K562 (cell line): ENCODE results near the gene MYO1B. TPM values are rescaled to one million over a fixed set of nuclear protein-coding genes. Genes with fewer than 3 reads are reported as not detected.

ENCODE experiments used
- ATAC-seq: fragments of 200-7000 bp; cut with Tn5 transposase; 3 replicates; pipeline ENCODE4 v1.9.1; 2020; ENCODE audit warnings: moderate library complexity
- BruUV-seq: library from RNA; stranded (reverse); fragments of 400-500 nt; replicated peaks from 2 replicates; lab custom pipeline; 2021; lab: Mats Ljungman, UMichigan
- CTCF ChIA-PET: fragments of 300-600 bp; formaldehyde crosslinking; extraction: SDS; loops from one replicate; lab custom pipeline; 2021; ENCODE audit warnings: low intra/inter-chr PET ratio; lab: Yijun Ruan, JAX
- POLR2A ChIA-PET: fragments of 300-600, 350-650 bp; sonication (Branson Sonifier 250); formaldehyde crosslinking; extraction: SDS; loops from one replicate; lab custom pipeline; 2021; ENCODE audit warnings: antibody characterized with exemption, inconsistent platforms; lab: Yijun Ruan, JAX
- DNase-seq, 4 experiments: peaks; one replicate each; pipeline versions ENCODE4 v3.0.0 to v3.0.0-alpha.2; 2011 to 2018; ENCODE audit warnings: low spot score in 3 of 4, mixed read lengths in 3 of 4; ENCODE audit errors: extremely low read depth in 1 of 4
- FAIRE-seq: peaks from 2 replicates; lab custom pipeline; 2011; peaks lifted over from hg19 to GRCh38; lab: Jason Lieb, UNC
- H2AFZ ChIP-seq: 2 replicates; pipeline ENCODE4 v1.6.0; 2011; ENCODE audit warnings: low read depth, low read length, control low read depth, inconsistent platforms
- H3K27ac ChIP-seq: fragments of 200-600 bp; 3 replicates; pipeline ENCODE4 v1.8.0; 2011; ENCODE audit warnings: low read depth, mild to moderate bottlenecking, control low read depth, inconsistent platforms, low read length, moderate library complexity, mixed read lengths; ENCODE audit errors: extremely low read depth
- H3K27me3 ChIP-seq, 2 experiments: fragments of 300-600 bp in 1 of 2; 2 replicates in 1 of 2; 3 replicates in 1 of 2; pipeline versions ENCODE4 v1.6.0 to v1.8.0; 2011; ENCODE audit warnings: inconsistent platforms in 2 of 2, low read length in 2 of 2, mild to moderate bottlenecking in 1 of 2, mixed read lengths in 1 of 2, moderate library complexity in 1 of 2; ENCODE audit not compliant: control insufficient read depth in 2 of 2, insufficient read depth in 2 of 2
- H3K36me3 ChIP-seq: fragments of 300-600 bp; 3 replicates; pipeline ENCODE4 v1.8.0; 2011; ENCODE audit warnings: mild to moderate bottlenecking, low read length, inconsistent platforms; ENCODE audit not compliant: control insufficient read depth, insufficient read depth
- H3K4me1 ChIP-seq, 2 experiments: fragments of 200-600 bp in 1 of 2; replicated peaks in 1 of 2; 2 replicates in 1 of 2; 3 replicates in 1 of 2; pipeline versions ENCODE4 v1.5.1 to v1.8.0; 2011; ENCODE audit warnings: inconsistent platforms in 2 of 2, low read length in 2 of 2, mild to moderate bottlenecking in 1 of 2, mixed read lengths in 1 of 2, moderate library complexity in 1 of 2; ENCODE audit not compliant: control insufficient read depth in 2 of 2, insufficient read depth in 2 of 2
- H3K4me2 ChIP-seq: 2 replicates; pipeline ENCODE4 v1.6.1; 2011; ENCODE audit warnings: low read length, control low read depth, inconsistent platforms, mixed read lengths; ENCODE audit not compliant: insufficient read depth
- H3K4me3 ChIP-seq: fragments of 200-600 bp; sonication (generic), shearing (Covaris generic); 2 replicates; pipeline ENCODE4 v1.5.1; 2016; ENCODE audit warnings: control low read depth, inconsistent platforms
- H3K79me2 ChIP-seq: fragments of 200-600 bp; 3 replicates; pipeline ENCODE4 v1.8.0; 2011; ENCODE audit warnings: low read length, inconsistent platforms; ENCODE audit not compliant: control insufficient read depth, insufficient read depth
- H3K9ac ChIP-seq, 2 experiments: 2 replicates each; pipeline versions ENCODE4 v1.6.0 to v1.6.1; 2011; ENCODE audit warnings: low read depth in 2 of 2, low read length in 2 of 2, control low read depth in 1 of 2, inconsistent platforms in 1 of 2, mild to moderate bottlenecking in 1 of 2, mixed read lengths in 1 of 2; ENCODE audit not compliant: insufficient read depth in 1 of 2
- H3K9me1 ChIP-seq: one replicate; pipeline ENCODE4 v1.6.0; 2011; ENCODE audit warnings: inconsistent platforms, mild to moderate bottlenecking, low read length, moderate library complexity; ENCODE audit not compliant: control insufficient read depth, insufficient read depth
- H3K9me3 ChIP-seq: replicated peaks from 2 replicates; pipeline ENCODE4 v1.5.1; 2011; ENCODE audit warnings: low read depth, low read length, inconsistent platforms; ENCODE audit not compliant: control insufficient read depth, insufficient read depth
- H4K20me1 ChIP-seq: replicated peaks from 2 replicates; pipeline ENCODE4 v1.6.1; 2011; ENCODE audit warnings: low read length, inconsistent platforms, mixed read lengths; ENCODE audit not compliant: control insufficient read depth, insufficient read depth
- ARID1B ChIP-seq: fragments of 450-650 bp; IDR thresholded peaks from 2 replicates; pipeline ENCODE4 v1.6.1; 2016; ENCODE audit warnings: antibody characterized with exemption, mild to moderate bottlenecking, inconsistent platforms
- ELK1 ChIP-seq: sonication (generic); formaldehyde crosslinking; IDR thresholded peaks from 2 replicates; pipeline ENCODE4 v1.8.1; 2022; ENCODE audit warnings: missing genetic modification reagents
- EZH2 ChIP-seq: IDR thresholded peaks from 2 replicates; pipeline ENCODE4 v1.6.1; 2012; ENCODE audit warnings: low read depth, mild to moderate bottlenecking, inconsistent platforms, low read length, borderline replicate concordance
- GTF2A2 ChIP-seq: IDR thresholded peaks from 2 replicates; pipeline ENCODE4 v1.6.1; 2016; ENCODE audit warnings: mild to moderate bottlenecking, missing genetic modification characterization, missing compliant biosample characterization
- GTF3C2 ChIP-seq: IDR thresholded peaks from 3 replicates; pipeline ENCODE4 v1.6.1; 2011; ENCODE audit warnings: borderline replicate concordance, mild to moderate bottlenecking, moderate library complexity; ENCODE audit not compliant: insufficient read length; ENCODE audit errors: extremely low read depth
- POU5F1 ChIP-seq: fragments of 150-350 bp; IDR thresholded peaks from 2 replicates; pipeline ENCODE4 v1.6.1; 2014; ENCODE audit warnings: borderline replicate concordance, low read length, low read depth, mild to moderate bottlenecking; ENCODE audit not compliant: partially characterized antibody
- RFX1 ChIP-seq: fragments of 450-650 bp; IDR thresholded peaks from 2 replicates; pipeline ENCODE4 v1.6.1; 2016; ENCODE audit warnings: mild to moderate bottlenecking, moderate library complexity
- TAF15 ChIP-seq: fragments of 200-400 bp; formaldehyde crosslinking; IDR thresholded peaks from 2 replicates; pipeline ENCODE4 v1.6.1; 2017; ENCODE audit warnings: mild to moderate bottlenecking, low read depth, low read length, moderate library complexity
- ZNF75A ChIP-seq: fragments of 450-650 bp; formaldehyde crosslinking; IDR thresholded peaks from 2 replicates; pipeline ENCODE4 v1.4.0; 2020; ENCODE audit warnings: mild to moderate bottlenecking
- whole genome bisulfite sequencing: fragments of 100-300 bp; shearing (Covaris generic); methylation state at CpG from one replicate; pipeline ENCODE4 v1.1.6; 2016; ENCODE audit warnings: low coverage, mixed read lengths; ENCODE audit not compliant: insufficient coverage; ENCODE audit errors: missing lambda C conversion rate; 5-methylcytosine and 5-hydroxymethylcytosine counted together
- in situ Hi-C: fragments of 300-500 bp; cut with MboI; formaldehyde crosslinking; loops from 4 replicates; pipeline ENCODE4 v1.15.0; 2018; ENCODE audit warnings: inconsistent platforms, mixed read lengths
- intact Hi-C: fragments of 100-400 bp; cut with micrococcal nuclease; formaldehyde crosslinking; loops from 2 replicates; pipeline ENCODE4 v1.14.2; 2022
- polyA plus RNA-seq, 8 experiments: library from polyadenylated mRNA; depleted of rRNA in 4 of 8; stranded (reverse) in 5 of 8; unstranded in 3 of 8; fragments of >200 nt; fragmentation: Nextera tagmentation in 2 of 8; fragmentation: Illumina TruSeq in 1 of 8; extraction: Ambion mirVana in 2 of 8; extraction: Trizol in 1 of 8; gene quantifications; 2 replicates each; pipeline versions ENCODE4 v1.2.1 to v1.2.3, GENCODE V29; 2011 to 2014; ENCODE audit warnings: inconsistent platforms in 1 of 8, missing spikeins in 1 of 8
- total RNA-seq, 7 experiments: library from RNA; depleted of rRNA in 6 of 7; stranded (reverse); fragments of >200 nt in 6 of 7; fragmentation: Illumina TruSeq in 2 of 7; extraction: Trizol in 2 of 7; gene quantifications; 2 replicates each; pipeline versions ENCODE4 v1.2.1 to v1.2.3, GENCODE V29; 2011 to 2021; ENCODE audit warnings: low replicate concordance in 1 of 7

MYO1B gene
- total and polyA plus RNA-seq, 9 of the 15 experiments (the other 6 are each of a cell fraction or from before 2014, with no cell fraction given): 0.04 to 0.33 (median 0.20) TPM; not detected in 5

GRCh38 chr2:191452065-191452464, 206.9 kb downstream of the MYO1B start (continued):
- TF ChIP-seq GTF3C2: no peak
- TF ChIP-seq GTF2A2 (tag): no peak
- TF ChIP-seq TAF15: no peak
- no peak for TF ChIP-seq ARID1B
- TF ChIP-seq ZNF75A (CRISPR knock-in tag): no peak
- no peak for TF ChIP-seq EZH2

GRCh38 chr2:191453761-191454160, 208.6 kb downstream of the MYO1B start:
- Histone ChIP-seq H4K20me1 (no peaks in the 10 kb centered on the region), H3K79me2 (no peaks in the 10 kb centered on the region), H3K9ac (no peak overlapping the region), H3K36me3 (no peaks in the 10 kb centered on the region), H3K27ac (no peak overlapping the region), H3K4me3 (no peak overlapping the region), H3K4me2 (no peak overlapping the region), H3K9me3 (no peaks in the 10 kb centered on the region), H2AFZ (no peak overlapping the region), H3K9me1 (no peaks in the 10 kb centered on the region), H3K4me1 (no peaks in the 10 kb centered on the region), H3K27me3 (no peaks in the 10 kb centered on the region)
- BruUV-seq: no TSS peak
- intact Hi-C loops: no loop called here
- ChIA-PET POLR2A (no interaction called here), CTCF (no interaction called here)
- FAIRE-seq (no peak), ATAC-seq (no peak), DNase-seq (no peak)
- in situ Hi-C loops: no loop called here
- 0% methylated on average over 6 of the region's 6 CpGs for WGBS
- no peak for TF ChIP-seq ELK1
- TF ChIP-seq RFX1: peak; percentile 62
- no peak for TF ChIP-seq POU5F1
